ENCODE data around the gene ARHGEF16.

ARHGEF16 gene

GRCh38 chr1:3439346-3440299 is 14.8 kb upstream of the ARHGEF16 start:
- DNase-seq = no peak

- no peak for DNase-seq
These were observed 14.2 kb upstream of the ARHGEF16 start for GRCh38 chr1:3440300-3440681.

GRCh38 chr1:3440711-3441409 is 13.6 kb upstream of the ARHGEF16 start:
- DNase-seq = no peak

GRCh38 chr1:3441410-3441847 is 13.0 kb upstream of the ARHGEF16 start:
- DNase-seq = no peak

- no peak for DNase-seq
These were observed 12.6 kb upstream of the ARHGEF16 start for GRCh38 chr1:3441880-3442279.

GRCh38 chr1:3442331-3442730 is 12.1 kb upstream of the ARHGEF16 start:
- no peak for DNase-seq

- no peak for DNase-seq
These were observed 11.6 kb upstream of the ARHGEF16 start for GRCh38 chr1:3442901-3443300.

- DNase-seq = no peak
These were observed 10.7 kb upstream of the ARHGEF16 start for GRCh38 chr1:3443807-3444206.

- no peak for DNase-seq
These were observed 10.2 kb upstream of the ARHGEF16 start for GRCh38 chr1:3444298-3444697.

- no peak for DNase-seq
These were observed 9.7 kb upstream of the ARHGEF16 start for GRCh38 chr1:3444736-3445135.

GRCh38 chr1:3450202-3450863 is 4.1 kb upstream of the ARHGEF16 start:
- DNase-seq = no peak

- DNase-seq = no peak
These were observed 3.5 kb upstream of the ARHGEF16 start for GRCh38 chr1:3450983-3451382.

GRCh38 chr1:3451994-3452865 is 2.2 kb upstream of the ARHGEF16 start:
- no peak for DNase-seq

GRCh38 chr1:3452866-3453175 is 1.6 kb upstream of the ARHGEF16 start:
- no peak for DNase-seq

- peak; percentile 74 for DNase-seq
These were observed 1.2 kb upstream of the ARHGEF16 start for GRCh38 chr1:3453203-3453761.

GRCh38 chr1:3454811-3455618 is 550 bp downstream of the ARHGEF16 start:
- peak; percentile 55 for DNase-seq

GRCh38 chr1:3455670-3456448 is 1.4 kb downstream of the ARHGEF16 start:
- DNase-seq = no peak

GRCh38 chr1:3456449-3456963 is 2.0 kb downstream of the ARHGEF16 start:
- DNase-seq = no peak

GRCh38 chr1:3456964-3457909 is 2.8 kb downstream of the ARHGEF16 start:
- DNase-seq = no peak

Data from NCI-H1105 treated with DMSO at 0.1 percent for 48 hours (cell line).